Liver (tissue), 3 donors: ENCODE results near the gene AOPEP.

ENCODE experiments used
- ATF3 ChIP-seq: IDR thresholded peaks from 2 replicates; pipeline ENCODE4 v1.6.1; 2016; ENCODE audit warnings: antibody characterized with exemption
- CTCF ChIP-seq: fragments of 150-350 bp; IDR thresholded peaks from 2 replicates; pipeline ENCODE4 v1.5.1; 2017; ENCODE audit warnings: improper control_type of control experiment, low read depth, low read length; ENCODE audit not compliant: missing input control
- EGR1 ChIP-seq, 2 donors: IDR thresholded peaks; 2 replicates each; pipeline ENCODE4 v1.6.1; 2016 to 2018; ENCODE audit warnings: antibody characterized with exemption in 2 of 2, low read depth in 2 of 2
- FOXA2 ChIP-seq: IDR thresholded peaks from 2 replicates; pipeline ENCODE4 v1.6.1; 2016; ENCODE audit warnings: antibody characterized with exemption
- HNF4A ChIP-seq, 2 donors: conservative IDR thresholded peaks; 2 replicates each; pipeline ENCODE4 v1.6.1; 2016; ENCODE audit warnings: antibody characterized with exemption in 2 of 2, mild to moderate bottlenecking in 2 of 2
- JUND ChIP-seq, 2 donors: IDR thresholded peaks; 2 replicates each; pipeline ENCODE4 v1.6.1; 2016; ENCODE audit warnings: antibody characterized with exemption in 2 of 2
- MAX ChIP-seq: IDR thresholded peaks from 2 replicates; pipeline ENCODE4 v1.6.1; 2016; ENCODE audit warnings: antibody characterized with exemption
- RAD21 ChIP-seq, 2 donors: IDR thresholded peaks; 2 replicates each; pipeline ENCODE4 v1.6.1; 2016; ENCODE audit warnings: antibody characterized with exemption in 2 of 2, mild to moderate bottlenecking in 2 of 2
- REST ChIP-seq: IDR thresholded peaks from 2 replicates; pipeline ENCODE4 v1.6.1; 2016; ENCODE audit warnings: antibody characterized with exemption, mild to moderate bottlenecking
- SP1 ChIP-seq: IDR thresholded peaks from 2 replicates; pipeline ENCODE4 v1.6.1; 2018; ENCODE audit warnings: antibody characterized with exemption, mild to moderate bottlenecking
- TAF1 ChIP-seq: conservative IDR thresholded peaks from 2 replicates; pipeline ENCODE4 v1.6.1; 2016; ENCODE audit warnings: antibody characterized with exemption, mild to moderate bottlenecking
- YY1 ChIP-seq: IDR thresholded peaks from 2 replicates; pipeline ENCODE4 v1.6.1; 2016; ENCODE audit warnings: antibody characterized with exemption, mild to moderate bottlenecking
- donor health status: healthy.
- donor health status: healthy.

GRCh38 chr9:94817291-94818177 is 91.0 kb downstream of the AOPEP start:
- no peak for TF ChIP-seq EGR1 (IDR thresholded peaks at IDR 0.05; ENCODE audit: low read depth in 2 of 2)
- TF ChIP-seq CTCF, result no peak
- no peak for TF ChIP-seq RAD21 (IDR thresholded peaks at IDR 0.05)
- no peak for TF ChIP-seq MAX
- no peak for TF ChIP-seq REST
- TF ChIP-seq JUND (IDR thresholded peaks at IDR 0.05), result no peak
- no peak for TF ChIP-seq FOXA2
- TF ChIP-seq HNF4A (conservative IDR thresholded peaks at IDR 0.05), result no peak
- no peak for TF ChIP-seq SP1
- TF ChIP-seq YY1, result no peak
- no peak for TF ChIP-seq TAF1
- TF ChIP-seq ATF3, result no peak
